Prostate gland (tissue), 2 donors: Measurements from ENCODE around the gene LAMA3. TPM values are rescaled to one million over a fixed set of nuclear protein-coding genes. Genes with fewer than 3 reads are reported as not detected.
A peak's percentile ranks its signal among the peaks of the same experiment; 100 is the strongest.

Experiments
- DNase-seq: peaks from one replicate; pipeline ENCODE4 v3.0.0-alpha.2; 2019; ENCODE audit warnings: low spot score
- H3K27ac ChIP-seq, 2 donors: fragments of 200-600 bp; sonication (generic); 2 replicates each; pipeline ENCODE4 v1.5.1; 2017 to 2019
- H3K27me3 ChIP-seq: fragments of 200-600 bp; sonication (generic); replicated peaks from 2 replicates; pipeline ENCODE4 v1.5.1; 2019; ENCODE audit not compliant: insufficient read depth
- H3K36me3 ChIP-seq, 2 donors: fragments of 200-600 bp; sonication (generic); 1 replicate in 1 of 2; 2 replicates in 1 of 2; pipeline versions ENCODE4 v1.5.1 to v1.8.1; 2017 to 2019
- H3K4me1 ChIP-seq: fragments of 200-600 bp; sonication (generic); replicated peaks from 2 replicates; pipeline ENCODE4 v1.5.1; 2019
- H3K4me3 ChIP-seq, 2 donors: fragments of 200-600 bp; sonication (generic); 2 replicates each; pipeline ENCODE4 v1.5.1; 2017 to 2019
- H3K9me3 ChIP-seq: fragments of 200-600 bp; sonication (generic); 2 replicates; pipeline ENCODE4 v1.5.1; 2017
- POLR2A ChIP-seq: fragments of 450-650 bp; IDR thresholded peaks from one replicate; pipeline ENCODE4 v1.6.1; 2016; ENCODE audit warnings: antibody characterized with exemption, mild to moderate bottlenecking
- POLR2AphosphoS5 ChIP-seq: sonication (generic); formaldehyde crosslinking; IDR thresholded peaks from one replicate; pipeline ENCODE4 v1.6.1; 2017; ENCODE audit warnings: antibody characterized with exemption
- WGBS: methylation state at CpG from one replicate; pipeline ENCODE4 v1.1.5; 2018; 5-methylcytosine and 5-hydroxymethylcytosine counted together
- intact Hi-C: fragments of 100-400 bp; cut with DNase I; formaldehyde crosslinking; loops from one replicate; pipeline ENCODE4 v1.14.2; 2022
- total RNA-seq, 2 donors: library from RNA; depleted of rRNA; stranded (reverse); fragments of >200 nt; gene quantifications; one replicate each; pipeline ENCODE4 v1.1.0, GENCODE V29; 2016
- TF ChIP-seq, protein P1 (sequence below), 4 experiments: fragments of 200-600 bp in 2 of 4; fragments of 450-650 bp in 2 of 4; sonication (generic) in 2 of 4; IDR thresholded peaks; 1 replicate in 3 of 4; 2 replicates in 1 of 4; pipeline ENCODE4 v1.5.1; 2016 to 2019; ENCODE audit warnings: antibody characterized with exemption in 4 of 4, mild to moderate bottlenecking in 2 of 4, moderate library complexity in 2 of 4

LAMA3 gene
- total RNA-seq, 2 donors from 2014 or later: 31.3 to 35.9 TPM

DNA sequence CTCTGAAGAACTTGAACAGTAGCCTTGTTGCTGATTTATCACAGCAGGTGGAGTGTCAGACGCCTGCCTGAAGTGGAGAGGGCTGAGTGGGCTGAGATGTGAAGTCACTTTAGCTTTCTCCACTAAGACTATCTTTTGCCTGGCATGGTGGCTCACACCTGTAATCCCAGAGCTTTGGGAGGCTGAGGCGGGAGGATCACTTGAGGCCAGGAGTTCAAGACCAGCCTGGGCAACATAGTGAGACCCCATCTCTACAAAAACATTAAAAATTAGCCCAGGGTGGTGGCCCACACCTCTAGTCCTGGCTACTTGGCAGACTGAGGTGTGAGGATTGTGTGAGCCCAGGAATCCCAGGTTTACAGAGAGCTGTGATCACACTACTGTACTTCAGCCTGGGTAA, 264.7 kb downstream of the LAMA3 start:
- intact Hi-C loops: no loop called here

DNA sequence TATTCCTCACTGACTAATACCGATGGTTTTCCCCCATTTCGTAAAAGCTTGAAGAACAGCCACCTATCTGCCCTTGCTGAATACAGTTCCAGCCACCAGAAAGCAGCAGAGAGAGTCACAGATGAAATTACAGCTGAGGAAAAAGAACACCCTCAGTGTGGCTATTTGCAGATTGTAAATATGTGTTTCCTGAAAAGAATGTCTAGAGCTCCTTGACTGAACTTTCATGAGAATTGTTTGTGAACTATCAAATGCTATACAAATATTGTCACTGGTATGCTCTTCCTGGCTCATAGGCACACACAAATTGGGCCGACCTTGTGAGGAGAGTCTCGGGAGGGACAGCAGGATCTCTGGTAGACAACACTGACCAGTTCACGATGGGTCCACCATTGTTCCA, 267.2 kb downstream of the LAMA3 start:
- intact Hi-C loops: no loop called here
- TF ChIP-seq POLR2A (no peak), POLR2AphosphoS5 (peak; percentile 67)
- TF ChIP-seq, protein P1, sequence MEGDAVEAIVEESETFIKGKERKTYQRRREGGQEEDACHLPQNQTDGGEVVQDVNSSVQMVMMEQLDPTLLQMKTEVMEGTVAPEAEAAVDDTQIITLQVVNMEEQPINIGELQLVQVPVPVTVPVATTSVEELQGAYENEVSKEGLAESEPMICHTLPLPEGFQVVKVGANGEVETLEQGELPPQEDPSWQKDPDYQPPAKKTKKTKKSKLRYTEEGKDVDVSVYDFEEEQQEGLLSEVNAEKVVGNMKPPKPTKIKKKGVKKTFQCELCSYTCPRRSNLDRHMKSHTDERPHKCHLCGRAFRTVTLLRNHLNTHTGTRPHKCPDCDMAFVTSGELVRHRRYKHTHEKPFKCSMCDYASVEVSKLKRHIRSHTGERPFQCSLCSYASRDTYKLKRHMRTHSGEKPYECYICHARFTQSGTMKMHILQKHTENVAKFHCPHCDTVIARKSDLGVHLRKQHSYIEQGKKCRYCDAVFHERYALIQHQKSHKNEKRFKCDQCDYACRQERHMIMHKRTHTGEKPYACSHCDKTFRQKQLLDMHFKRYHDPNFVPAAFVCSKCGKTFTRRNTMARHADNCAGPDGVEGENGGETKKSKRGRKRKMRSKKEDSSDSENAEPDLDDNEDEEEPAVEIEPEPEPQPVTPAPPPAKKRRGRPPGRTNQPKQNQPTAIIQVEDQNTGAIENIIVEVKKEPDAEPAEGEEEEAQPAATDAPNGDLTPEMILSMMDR (IDR thresholded peaks at IDR 0.05): peak in 1 of 4 experiments; percentile 15
- no peak overlapping the region for H3K27ac ChIP-seq

More for the DNA sequence above, 264.7 kb downstream of the LAMA3 start:
- Histone ChIP-seq H3K9me3 (no peaks in the 10 kb centered on the region), H3K27ac (no peak overlapping the region), H3K4me1 (no peaks in the 10 kb centered on the region), H3K27me3 (no peaks in the 10 kb centered on the region), H3K4me3 (no peak overlapping the region), H3K36me3 (no peaks in the 10 kb centered on the region)
- DNase-seq: no peak
- 92% methylated on average over 2 of the region's 2 CpGs for WGBS
- TF ChIP-seq POLR2A (no peak), POLR2AphosphoS5 (no peak)
- TF ChIP-seq, protein P1 (IDR thresholded peaks at IDR 0.05): no peak

DNA sequence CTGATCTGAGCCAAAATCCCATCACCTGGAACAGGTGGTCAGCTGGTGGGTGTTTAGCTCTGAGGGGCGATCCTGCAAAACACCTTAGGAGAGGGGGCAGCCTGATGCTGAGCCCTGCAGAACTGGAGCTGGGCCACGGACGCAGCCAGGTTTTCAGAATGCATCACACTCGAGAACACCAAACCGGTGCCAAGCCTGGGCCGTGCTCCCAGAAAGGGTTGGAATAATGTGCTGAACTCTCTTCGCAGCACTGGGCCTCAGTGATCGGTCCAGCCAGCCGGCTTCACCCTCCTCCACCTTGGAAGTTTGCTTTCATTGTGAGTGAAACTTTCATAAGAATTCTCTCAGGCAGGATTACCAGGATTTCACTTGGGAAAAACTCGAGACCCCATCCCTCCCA, 268.8 kb downstream of the LAMA3 start:
- Histone ChIP-seq H3K4me1 (no peaks in the 10 kb centered on the region), H3K27ac (peak overlapping the region; percentile 38 to 43), H3K4me3 (no peak overlapping the region), H3K27me3 (no peaks in the 10 kb centered on the region), H3K36me3 (no peaks in the 10 kb centered on the region), H3K9me3 (no peaks in the 10 kb centered on the region)
- DNase-seq: peak; percentile 78
- WGBS: 5% methylated on average over 10 of the region's 10 CpGs
- TF ChIP-seq, protein P1 (IDR thresholded peaks at IDR 0.05): no peak
- TF ChIP-seq POLR2A: no peak
- TF ChIP-seq POLR2AphosphoS5: peak; percentile 69
- intact Hi-C loops: no loop called here

More for the DNA sequence above, 267.2 kb downstream of the LAMA3 start:
- H3K27me3 ChIP-seq: no peaks in the 10 kb centered on the region
- DNase-seq: peak; percentile 19
- no peaks in the 10 kb centered on the region for H3K36me3 ChIP-seq
- H3K4me3 ChIP-seq: no peak overlapping the region
- 74% methylated on average over 5 of the region's 5 CpGs for WGBS
- no peaks in the 10 kb centered on the region for H3K9me3 ChIP-seq
- H3K4me1 ChIP-seq: no peaks in the 10 kb centered on the region

DNA sequence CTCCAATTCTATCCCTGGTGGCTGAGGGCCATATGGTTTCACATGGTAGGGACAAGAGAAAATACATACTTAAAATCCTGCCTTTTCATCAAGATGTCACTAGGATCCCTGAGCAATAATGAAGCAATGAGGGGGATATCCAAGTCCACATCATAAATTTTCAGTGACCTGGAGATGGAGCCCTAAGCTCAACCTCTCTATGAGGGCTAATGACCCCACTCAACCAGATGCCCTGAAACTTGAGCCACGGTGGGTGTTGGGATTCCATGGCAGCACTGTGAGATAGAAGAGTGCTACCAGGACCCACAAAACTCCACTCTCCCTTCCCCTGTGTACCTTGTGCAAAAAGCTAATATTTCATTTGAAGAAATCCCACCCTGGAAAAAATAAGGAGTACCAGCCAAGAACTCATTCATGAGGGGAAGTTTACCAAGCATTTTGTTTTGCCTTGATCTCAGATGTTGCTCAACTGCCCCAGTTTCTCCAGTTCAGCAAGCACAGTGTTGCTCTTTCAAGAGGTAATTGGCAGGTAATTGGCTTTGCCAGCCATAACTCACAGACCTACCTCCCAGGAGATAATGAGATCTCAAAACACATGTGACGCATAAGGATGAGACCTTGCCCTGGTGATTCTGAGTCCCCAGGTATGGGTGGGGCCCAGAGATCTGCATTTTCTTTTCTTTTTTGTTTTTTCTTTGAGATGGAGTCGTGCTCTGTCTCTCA, 274.4 kb downstream of the LAMA3 start:
- Histone ChIP-seq H3K9me3 (no peaks in the 10 kb centered on the region), H3K27ac (no peak overlapping the region), H3K4me1 (no peaks in the 10 kb centered on the region), H3K36me3 (no peaks in the 10 kb centered on the region), H3K4me3 (no peak overlapping the region), H3K27me3 (no peaks in the 10 kb centered on the region)
- TF ChIP-seq POLR2AphosphoS5 (no peak), POLR2A (no peak)
- TF ChIP-seq, protein P1 (IDR thresholded peaks at IDR 0.05): no peak
- DNase-seq: no peak
- WGBS: 75% methylated on average over 3 of the region's 3 CpGs
- intact Hi-C loops: no loop called here
